Right atrium auricular region (tissue), 2 donors: ENCODE results near the gene PVALEF. TPM values are rescaled to one million over a fixed set of nuclear protein-coding genes. Genes with fewer than 3 reads are reported as not detected.

Experiments used
- DNase-seq: peaks from one replicate; pipeline ENCODE4 v3.0.0-alpha.2; 2019; ENCODE audit warnings: low spot score
- H3K27ac ChIP-seq, 2 donors: fragments of 200-600 bp; sonication (generic); 1 replicate in 1 of 2; 2 replicates in 1 of 2; pipeline ENCODE4 v1.5.1; 2016 to 2019
- H3K27me3 ChIP-seq, 2 donors: fragments of 200-600 bp; sonication (generic); one replicate each; pipeline versions ENCODE4 v1.5.1 to v1.6.0; 2017 to 2019
- H3K36me3 ChIP-seq: fragments of 200-600 bp; sonication (generic); one replicate; pipeline ENCODE4 v1.5.1; 2016
- H3K4me1 ChIP-seq, 2 donors: fragments of 200-600 bp; sonication (generic); one replicate each; pipeline versions ENCODE4 v1.5.1 to v1.6.0; 2017 to 2019
- H3K4me3 ChIP-seq, 2 donors: fragments of 200-600 bp; sonication (generic); 1 replicate in 1 of 2; 2 replicates in 1 of 2; pipeline ENCODE4 v1.5.1; 2017 to 2019; ENCODE audit warnings: mild to moderate bottlenecking in 1 of 2, moderate library complexity in 1 of 2
- H3K9me3 ChIP-seq, 2 donors: fragments of 200-600 bp; sonication (generic); one replicate each; pipeline ENCODE4 v1.5.1; 2019
- total RNA-seq, 2 donors: library from RNA; depleted of rRNA; stranded (reverse); fragments of >200 nt; gene quantifications; one replicate each; pipeline ENCODE4 v1.1.0, GENCODE V29; 2016
- TF ChIP-seq, protein P1 (sequence below), 2 donors: fragments of 200-600 bp; sonication (generic); IDR thresholded peaks; one replicate each; pipeline ENCODE4 v1.5.1; 2019; ENCODE audit warnings: antibody characterized with exemption in 2 of 2

PVALEF gene
- total RNA-seq, 2 donors from 2014 or later: not detected

DNA sequence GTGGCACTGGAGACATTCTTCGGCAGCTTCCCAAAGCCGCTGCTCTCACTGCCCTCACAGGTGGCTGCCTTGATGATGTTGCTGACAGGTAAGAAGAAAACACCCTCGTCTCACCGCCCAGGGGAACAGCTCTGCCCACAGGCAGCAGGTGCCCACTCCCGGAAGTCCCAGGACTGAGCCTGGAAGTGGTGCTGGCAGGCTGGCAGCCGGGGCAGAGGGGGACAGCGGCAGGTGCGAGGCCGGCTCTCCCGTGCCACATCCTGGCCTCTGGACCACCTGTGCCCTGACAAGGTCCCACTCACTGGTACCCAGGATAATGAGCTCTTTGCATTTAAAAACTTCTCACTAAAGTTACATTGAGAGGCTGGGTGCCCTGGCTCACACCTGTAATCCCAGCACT, 37.0 kb downstream of the PVALEF start:
- Histone ChIP-seq H3K9me3 (no peaks in the 10 kb centered on the region), H3K4me1 (peaks cover 0 to 9% of the 10 kb centered on the region in 2 donors), H3K36me3 (no peaks in the 10 kb centered on the region), H3K4me3 (no peak overlapping the region), H3K27ac (no peak overlapping the region), H3K27me3 (no peaks in the 10 kb centered on the region)
- TF ChIP-seq, protein P1, sequence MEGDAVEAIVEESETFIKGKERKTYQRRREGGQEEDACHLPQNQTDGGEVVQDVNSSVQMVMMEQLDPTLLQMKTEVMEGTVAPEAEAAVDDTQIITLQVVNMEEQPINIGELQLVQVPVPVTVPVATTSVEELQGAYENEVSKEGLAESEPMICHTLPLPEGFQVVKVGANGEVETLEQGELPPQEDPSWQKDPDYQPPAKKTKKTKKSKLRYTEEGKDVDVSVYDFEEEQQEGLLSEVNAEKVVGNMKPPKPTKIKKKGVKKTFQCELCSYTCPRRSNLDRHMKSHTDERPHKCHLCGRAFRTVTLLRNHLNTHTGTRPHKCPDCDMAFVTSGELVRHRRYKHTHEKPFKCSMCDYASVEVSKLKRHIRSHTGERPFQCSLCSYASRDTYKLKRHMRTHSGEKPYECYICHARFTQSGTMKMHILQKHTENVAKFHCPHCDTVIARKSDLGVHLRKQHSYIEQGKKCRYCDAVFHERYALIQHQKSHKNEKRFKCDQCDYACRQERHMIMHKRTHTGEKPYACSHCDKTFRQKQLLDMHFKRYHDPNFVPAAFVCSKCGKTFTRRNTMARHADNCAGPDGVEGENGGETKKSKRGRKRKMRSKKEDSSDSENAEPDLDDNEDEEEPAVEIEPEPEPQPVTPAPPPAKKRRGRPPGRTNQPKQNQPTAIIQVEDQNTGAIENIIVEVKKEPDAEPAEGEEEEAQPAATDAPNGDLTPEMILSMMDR (IDR thresholded peaks at IDR 0.05): no peak
- DNase-seq: no peak

DNA sequence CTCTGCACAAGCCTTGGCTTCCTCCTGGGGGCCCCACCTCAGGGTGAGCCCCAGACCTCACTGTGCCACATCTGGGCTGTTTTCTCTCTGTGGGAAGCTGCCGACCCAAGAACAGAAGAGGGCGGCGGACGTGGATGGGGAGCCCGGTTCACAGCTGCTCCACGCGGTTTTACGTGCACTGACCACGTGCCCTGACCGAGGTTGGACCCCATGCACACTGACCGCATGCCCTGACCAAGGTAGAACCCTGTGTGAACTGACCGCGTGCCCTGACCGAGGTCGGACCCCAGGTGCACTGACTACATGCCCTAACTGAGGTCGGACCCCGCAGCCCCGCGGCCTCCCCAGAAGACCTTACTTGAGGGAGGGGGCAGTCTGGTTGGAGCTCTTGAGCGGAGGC, 37.8 kb downstream of the PVALEF start:
- TF ChIP-seq, protein P1 (IDR thresholded peaks at IDR 0.05): no peak
- no peak for DNase-seq
- Histone ChIP-seq H3K27me3 (no peaks in the 10 kb centered on the region), H3K9me3 (no peaks in the 10 kb centered on the region), H3K4me3 (no peak overlapping the region), H3K4me1 (peaks cover 0 to 9% of the 10 kb centered on the region in 2 donors), H3K36me3 (no peaks in the 10 kb centered on the region), H3K27ac (no peak overlapping the region)

GRCh38 chr17:81204578-81204977, 39.3 kb downstream of the PVALEF start:
- peaks cover 0 to 9% of the 10 kb centered on the region in 2 donors for H3K4me1 ChIP-seq
- H3K27me3 ChIP-seq: no peaks in the 10 kb centered on the region
- no peak overlapping the region for H3K27ac ChIP-seq
- no peaks in the 10 kb centered on the region for H3K9me3 ChIP-seq
- no peaks in the 10 kb centered on the region for H3K36me3 ChIP-seq
- TF ChIP-seq, protein P1 (IDR thresholded peaks at IDR 0.05): no peak
- DNase-seq: no peak
- no peak overlapping the region for H3K4me3 ChIP-seq

GRCh38 chr17:81206166-81206565, 40.9 kb downstream of the PVALEF start:
- Histone ChIP-seq H3K36me3 (no peaks in the 10 kb centered on the region), H3K9me3 (no peaks in the 10 kb centered on the region), H3K4me3 (no peak overlapping the region), H3K27ac (no peak overlapping the region), H3K4me1 (no peaks in the 10 kb centered on the region), H3K27me3 (no peaks in the 10 kb centered on the region)
- no peak for DNase-seq
- TF ChIP-seq, protein P1 (IDR thresholded peaks at IDR 0.05): no peak

DNA sequence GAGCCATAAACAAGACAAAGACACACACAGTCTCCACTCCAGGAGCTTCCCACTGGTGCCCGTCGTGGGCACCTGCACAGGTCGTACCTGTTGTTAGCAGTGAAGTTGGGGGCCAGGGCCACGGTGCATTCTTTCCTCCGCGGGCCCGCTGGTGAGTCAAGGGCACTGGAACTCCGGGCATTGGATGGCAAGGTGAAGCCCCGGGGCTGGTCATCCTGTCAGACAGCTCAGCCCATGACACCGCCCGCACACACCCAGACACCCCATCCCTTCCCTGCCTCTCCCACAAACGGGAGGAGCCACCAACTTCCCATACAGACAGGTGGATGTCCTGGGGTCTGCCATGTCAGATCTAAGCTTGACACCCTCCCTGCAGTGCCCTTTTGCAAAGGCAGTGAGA, 41.4 kb downstream of the PVALEF start:
- no peaks in the 10 kb centered on the region for H3K4me1 ChIP-seq
- TF ChIP-seq, protein P1 (IDR thresholded peaks at IDR 0.05): no peak
- no peaks in the 10 kb centered on the region for H3K36me3 ChIP-seq
- H3K27ac ChIP-seq: no peak overlapping the region
- H3K4me3 ChIP-seq: no peak overlapping the region
- H3K27me3 ChIP-seq: no peaks in the 10 kb centered on the region
- no peak for DNase-seq
- H3K9me3 ChIP-seq: no peaks in the 10 kb centered on the region
